ENCODE measurements around the gene MACROD1. TPM values are rescaled to one million over a fixed set of nuclear protein-coding genes. Genes with fewer than 3 reads are reported as not detected.

MACROD1 gene
- total and polyA plus RNA-seq, 10 donors, result 5.1 to 20.3 (median 7.8) TPM

- Histone ChIP-seq H3K9me3 (no peaks in the 10 kb centered on the region), H3K27ac (no peak overlapping the region), H3K27me3 (replicated peaks in 1 of 7) (no peaks in the 10 kb centered on the region), H3K36me3 (no peaks in the 10 kb centered on the region), H3K4me3 (no peak overlapping the region), H3K4me1 (no peaks in the 10 kb centered on the region)
- intact Hi-C loops (cut with DNase I; ENCODE audit: low total_unique reads), result no loop called here
- TF ChIP-seq POLR2AphosphoS5 (IDR thresholded peaks at IDR 0.05) (no peak), POLR2A (IDR thresholded peaks at IDR 0.05) (no peak)
- TF ChIP-seq, protein P1, sequence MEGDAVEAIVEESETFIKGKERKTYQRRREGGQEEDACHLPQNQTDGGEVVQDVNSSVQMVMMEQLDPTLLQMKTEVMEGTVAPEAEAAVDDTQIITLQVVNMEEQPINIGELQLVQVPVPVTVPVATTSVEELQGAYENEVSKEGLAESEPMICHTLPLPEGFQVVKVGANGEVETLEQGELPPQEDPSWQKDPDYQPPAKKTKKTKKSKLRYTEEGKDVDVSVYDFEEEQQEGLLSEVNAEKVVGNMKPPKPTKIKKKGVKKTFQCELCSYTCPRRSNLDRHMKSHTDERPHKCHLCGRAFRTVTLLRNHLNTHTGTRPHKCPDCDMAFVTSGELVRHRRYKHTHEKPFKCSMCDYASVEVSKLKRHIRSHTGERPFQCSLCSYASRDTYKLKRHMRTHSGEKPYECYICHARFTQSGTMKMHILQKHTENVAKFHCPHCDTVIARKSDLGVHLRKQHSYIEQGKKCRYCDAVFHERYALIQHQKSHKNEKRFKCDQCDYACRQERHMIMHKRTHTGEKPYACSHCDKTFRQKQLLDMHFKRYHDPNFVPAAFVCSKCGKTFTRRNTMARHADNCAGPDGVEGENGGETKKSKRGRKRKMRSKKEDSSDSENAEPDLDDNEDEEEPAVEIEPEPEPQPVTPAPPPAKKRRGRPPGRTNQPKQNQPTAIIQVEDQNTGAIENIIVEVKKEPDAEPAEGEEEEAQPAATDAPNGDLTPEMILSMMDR (IDR thresholded peaks at IDR 0.05 in 8 of 11, conservative IDR thresholded peaks at IDR 0.05 in 3 of 11), result no peak
- no peak for DNase-seq
- 27 to 50% (median 36%) methylated on average over 9 of the region's 9 CpGs for WGBS, 5 donors
Observed at GRCh38 chr11:64131683-64132190, 34.2 kb downstream of the MACROD1 start.

DNA sequence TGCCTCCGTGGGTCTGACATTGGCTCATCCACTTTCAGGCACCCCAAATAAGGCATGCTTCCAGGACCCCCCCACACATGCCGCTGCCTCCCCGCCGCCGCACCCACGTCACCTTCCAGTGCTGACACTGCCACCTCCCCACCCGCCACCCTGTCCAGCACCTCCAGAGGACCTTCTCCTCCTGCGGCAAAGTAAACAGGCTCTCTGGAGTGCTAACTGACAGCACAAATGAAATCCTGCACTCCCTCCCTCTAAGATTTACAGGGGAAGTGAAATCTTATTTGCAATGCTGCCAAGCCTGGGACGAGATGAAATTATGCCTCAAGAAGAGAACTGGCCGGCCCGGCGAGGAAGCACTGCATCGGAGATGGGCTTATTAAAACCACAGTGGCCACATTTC is 35.3 kb downstream of the MACROD1 start:
- intact Hi-C loops (cut with DNase I; ENCODE audit: low total_unique reads), result no loop called here
- Histone ChIP-seq H3K4me1 (no peaks in the 10 kb centered on the region), H3K27me3 (replicated peaks in 1 of 7) (peaks cover 0 to 3% (median 0%) of the 10 kb centered on the region in 7 donors), H3K4me3 (no peak overlapping the region), H3K36me3 (no peaks in the 10 kb centered on the region), H3K9me3 (no peaks in the 10 kb centered on the region), H3K27ac (no peak overlapping the region)
- DNase-seq, result no peak
- WGBS, 5 donors, result 57 to 77% (median 65%) methylated on average over 12 to 13 of the region's 13 CpGs
- TF ChIP-seq POLR2AphosphoS5 (IDR thresholded peaks at IDR 0.05), result no peak
- TF ChIP-seq, protein P1 (IDR thresholded peaks at IDR 0.05 in 8 of 11, conservative IDR thresholded peaks at IDR 0.05 in 3 of 11), result no peak
- no peak for TF ChIP-seq POLR2A (IDR thresholded peaks at IDR 0.05)

GRCh38 chr11:64129403-64129802 is 36.5 kb downstream of the MACROD1 start:
- 72 to 97% (median 90%) methylated on average over 2 to 8 of the region's 8 CpGs; no CpG with 5 or more reads in 1 of the 5 donors for WGBS, 5 donors
- intact Hi-C loops (cut with DNase I; ENCODE audit: low total_unique reads), result no loop called here
- no peak overlapping the region for H3K27ac ChIP-seq
- H3K4me1 ChIP-seq, result no peaks in the 10 kb centered on the region
- H3K9me3 ChIP-seq, result no peaks in the 10 kb centered on the region
- peaks cover 0 to 3% (median 0%) of the 10 kb centered on the region in 7 donors for H3K27me3 ChIP-seq (replicated peaks in 1 of 7)
- no peak for DNase-seq
- H3K36me3 ChIP-seq, result no peaks in the 10 kb centered on the region
- H3K4me3 ChIP-seq, result no peak overlapping the region
- TF ChIP-seq POLR2A (IDR thresholded peaks at IDR 0.05), result no peak
- TF ChIP-seq, protein P1 (IDR thresholded peaks at IDR 0.05 in 8 of 11, conservative IDR thresholded peaks at IDR 0.05 in 3 of 11), result no peak
- no peak for TF ChIP-seq POLR2AphosphoS5 (IDR thresholded peaks at IDR 0.05)

DNA sequence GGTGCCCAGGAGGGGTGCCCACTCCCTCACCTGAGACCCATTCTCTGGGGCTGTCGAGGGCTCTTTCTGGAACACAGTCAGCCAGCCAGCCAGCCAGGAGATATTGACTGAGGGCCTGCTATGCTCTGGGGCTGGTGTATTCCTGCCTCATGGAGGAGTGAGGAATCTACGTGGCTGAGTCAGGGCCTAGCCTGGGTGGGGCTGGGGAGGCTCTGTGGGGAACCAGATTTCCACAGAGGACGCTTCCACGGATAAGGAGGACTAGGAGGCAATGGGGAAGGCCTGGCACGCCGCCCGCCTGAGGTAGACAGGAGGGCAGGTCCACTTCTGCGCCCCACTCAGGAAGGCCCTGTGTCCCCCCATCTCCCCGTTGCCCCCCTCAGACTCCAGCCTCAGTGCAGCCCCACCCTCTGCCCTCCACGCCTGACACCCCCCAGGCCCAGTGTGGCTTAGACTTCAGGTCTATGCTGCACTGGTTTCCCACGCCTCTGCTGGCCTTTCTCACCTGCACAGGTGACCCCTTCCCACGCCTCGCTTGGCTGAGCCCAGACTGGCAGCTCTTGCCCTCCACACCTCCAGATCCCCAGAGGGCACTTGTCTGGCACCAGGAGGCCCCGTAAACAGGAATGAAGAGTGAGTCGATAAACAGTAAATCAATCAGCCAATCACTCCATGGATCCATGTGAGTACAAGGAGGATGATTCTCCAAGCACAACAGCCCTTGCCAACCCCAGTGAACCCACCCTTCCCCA is 37.5 kb downstream of the MACROD1 start:
- Histone ChIP-seq H3K27ac (no peak overlapping the region), H3K27me3 (replicated peaks in 1 of 7) (peaks cover 0 to 3% (median 0%) of the 10 kb centered on the region in 7 donors), H3K4me1 (no peaks in the 10 kb centered on the region), H3K4me3 (no peak overlapping the region), H3K9me3 (no peaks in the 10 kb centered on the region), H3K36me3 (no peaks in the 10 kb centered on the region)
- no peak for DNase-seq
- TF ChIP-seq, protein P1 (IDR thresholded peaks at IDR 0.05 in 8 of 11, conservative IDR thresholded peaks at IDR 0.05 in 3 of 11), result no peak
- TF ChIP-seq POLR2A (IDR thresholded peaks at IDR 0.05) (no peak), POLR2AphosphoS5 (IDR thresholded peaks at IDR 0.05) (no peak)
- 80 to 90% (median 87%) methylated on average over 15 of the region's 15 CpGs for WGBS, 5 donors
- intact Hi-C loops (cut with DNase I; ENCODE audit: low total_unique reads), result no loop called here

All from spleen (tissue), 11 donors.